ENCODE measurements around the gene CCSER1. TPM values are rescaled to one million over a fixed set of nuclear protein-coding genes. Genes with fewer than 3 reads are reported as not detected.

The CCSER1 gene
- total RNA-seq, 1 donor from 2014 or later, result 18.1 TPM

- no peak overlapping the region for H3K27ac Mint-ChIP-seq
- H3K27me3 Mint-ChIP-seq, result no peaks in the 10 kb centered on the region
- no peak overlapping the region for H3K4me3 Mint-ChIP-seq
- H3K36me3 Mint-ChIP-seq, result no peaks in the 10 kb centered on the region
- no peak for TF ChIP-seq CTCF (conservative IDR thresholded peaks at IDR 0.05)
- H3K9me3 Mint-ChIP-seq, result no peaks in the 10 kb centered on the region
- H3K4me1 Mint-ChIP-seq (ENCODE audit: unreplicated experiment), result no peaks in the 10 kb centered on the region
- DNase-seq (ENCODE audit: extremely low spot score, unreplicated experiment), result no peak
Observed at GRCh38 chr4:91019513-91019912, 892.3 kb downstream of the CCSER1 start.

- H3K27ac Mint-ChIP-seq, result no peak overlapping the region
- H3K4me3 Mint-ChIP-seq, result no peak overlapping the region
- H3K36me3 Mint-ChIP-seq, result no peaks in the 10 kb centered on the region
- H3K4me1 Mint-ChIP-seq (ENCODE audit: unreplicated experiment), result no peaks in the 10 kb centered on the region
- H3K27me3 Mint-ChIP-seq, result no peaks in the 10 kb centered on the region
- no peaks in the 10 kb centered on the region for H3K9me3 Mint-ChIP-seq
- DNase-seq (ENCODE audit: extremely low spot score, unreplicated experiment), result no peak
- no peak for TF ChIP-seq CTCF (conservative IDR thresholded peaks at IDR 0.05)
Observed at GRCh38 chr4:91025241-91026148, 898.3 kb downstream of the CCSER1 start.

- Mint-ChIP-seq H3K4me3 (no peak overlapping the region), H3K36me3 (no peaks in the 10 kb centered on the region), H3K9me3 (no peaks in the 10 kb centered on the region), H3K27ac (no peak overlapping the region), H3K4me1 (ENCODE audit: unreplicated experiment) (no peaks in the 10 kb centered on the region), H3K27me3 (no peaks in the 10 kb centered on the region)
- DNase-seq (ENCODE audit: extremely low spot score, unreplicated experiment), result no peak
- TF ChIP-seq CTCF (conservative IDR thresholded peaks at IDR 0.05), result no peak
Observed at GRCh38 chr4:91028228-91028627, 901.0 kb downstream of the CCSER1 start.

GRCh38 chr4:91031761-91032160 lies 904.6 kb downstream of the CCSER1 start:
- no peak for TF ChIP-seq CTCF (conservative IDR thresholded peaks at IDR 0.05)
- Mint-ChIP-seq H3K4me3 (no peak overlapping the region), H3K36me3 (no peaks in the 10 kb centered on the region), H3K9me3 (no peaks in the 10 kb centered on the region), H3K4me1 (ENCODE audit: unreplicated experiment) (no peaks in the 10 kb centered on the region), H3K27ac (no peak overlapping the region), H3K27me3 (no peaks in the 10 kb centered on the region)
- no peak for DNase-seq (ENCODE audit: extremely low spot score, unreplicated experiment)

GRCh38 chr4:91032725-91033445 lies 905.7 kb downstream of the CCSER1 start:
- TF ChIP-seq CTCF (conservative IDR thresholded peaks at IDR 0.05), result no peak
- no peaks in the 10 kb centered on the region for H3K27me3 Mint-ChIP-seq
- H3K4me3 Mint-ChIP-seq, result no peak overlapping the region
- no peaks in the 10 kb centered on the region for H3K36me3 Mint-ChIP-seq
- no peak for DNase-seq (ENCODE audit: extremely low spot score, unreplicated experiment)
- H3K9me3 Mint-ChIP-seq, result no peaks in the 10 kb centered on the region
- no peak overlapping the region for H3K27ac Mint-ChIP-seq
- H3K4me1 Mint-ChIP-seq (ENCODE audit: unreplicated experiment), result no peaks in the 10 kb centered on the region
